Endothelial cell (in vitro differentiated cells): ENCODE results near the gene TMEM181. TPM values are rescaled to one million over a fixed set of nuclear protein-coding genes. Genes with fewer than 3 reads are reported as not detected.

ENCODE experiments used
- DNase-seq: peaks from one replicate; pipeline ENCODE4 v3.0.0; 2021; ENCODE audit warnings: low spot score
- H3K27ac Mint-ChIP-seq: one replicate; pipeline ENCODE4 v1.8.0; 2021; ENCODE audit warnings: mixed read lengths, inconsistent platforms; ENCODE audit not compliant: unreplicated experiment
- H3K27me3 Mint-ChIP-seq: one replicate; pipeline ENCODE4 v1.8.0; 2021; ENCODE audit warnings: mild to moderate bottlenecking, moderate library complexity, mixed read lengths, inconsistent platforms; ENCODE audit not compliant: unreplicated experiment
- H3K36me3 Mint-ChIP-seq: one replicate; pipeline ENCODE4 v1.8.0; 2021; ENCODE audit warnings: mild to moderate bottlenecking, low read depth, mixed read lengths, inconsistent platforms; ENCODE audit not compliant: unreplicated experiment
- H3K4me1 Mint-ChIP-seq: one replicate; pipeline ENCODE4 v1.8.0; 2021; ENCODE audit warnings: mild to moderate bottlenecking, mixed read lengths, inconsistent platforms; ENCODE audit not compliant: unreplicated experiment
- H3K4me3 Mint-ChIP-seq: one replicate; pipeline ENCODE4 v1.8.0; 2021; ENCODE audit warnings: mild to moderate bottlenecking, mixed read lengths, inconsistent platforms; ENCODE audit not compliant: unreplicated experiment
- H3K9me3 Mint-ChIP-seq: one replicate; pipeline ENCODE4 v1.8.0; 2021; ENCODE audit warnings: mixed read lengths, inconsistent platforms; ENCODE audit not compliant: unreplicated experiment
- long read RNA-seq: library from polyadenylated mRNA; unstranded; transcript quantifications from one replicate; pipeline ENCODE4 v2.0.0, GENCODE V29; 2020; ENCODE audit not compliant: unreplicated experiment
- total RNA-seq: library from RNA; stranded (reverse); fragmentation: NEBNext Ultra II Directional; extraction: Animal tissue kit (Norgen Biotek cat#: 25700); gene quantifications from one replicate; pipeline ENCODE4 v1.2.1, GENCODE V29; 2021; ENCODE audit not compliant: unreplicated experiment
- TF ChIP-seq, protein P1 (sequence below): fragments of 200-600 bp; sonication (generic); IDR thresholded peaks from one replicate; pipeline ENCODE4 v1.5.0; 2021; ENCODE audit warnings: antibody characterized with exemption; ENCODE audit not compliant: unreplicated experiment

The TMEM181 gene, protein sequence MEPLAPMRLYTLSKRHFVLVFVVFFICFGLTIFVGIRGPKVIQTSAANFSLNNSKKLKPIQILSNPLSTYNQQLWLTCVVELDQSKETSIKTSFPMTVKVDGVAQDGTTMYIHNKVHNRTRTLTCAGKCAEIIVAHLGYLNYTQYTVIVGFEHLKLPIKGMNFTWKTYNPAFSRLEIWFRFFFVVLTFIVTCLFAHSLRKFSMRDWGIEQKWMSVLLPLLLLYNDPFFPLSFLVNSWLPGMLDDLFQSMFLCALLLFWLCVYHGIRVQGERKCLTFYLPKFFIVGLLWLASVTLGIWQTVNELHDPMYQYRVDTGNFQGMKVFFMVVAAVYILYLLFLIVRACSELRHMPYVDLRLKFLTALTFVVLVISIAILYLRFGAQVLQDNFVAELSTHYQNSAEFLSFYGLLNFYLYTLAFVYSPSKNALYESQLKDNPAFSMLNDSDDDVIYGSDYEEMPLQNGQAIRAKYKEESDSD
- total RNA-seq, result 29.5 TPM
- long read RNA-seq, partial matches to known transcripts, result 0 of 6 reads
- long read RNA-seq, other reads (novel, unspliced or antisense), result 6 of 6 reads

- Mint-ChIP-seq H3K4me3 (peak within 1 kb of the TSS; percentile 95), H3K36me3 (peaks cover 8% of the 10 kb centered on the region), H3K4me1 (peaks cover 49% of the 10 kb centered on the region), H3K27me3 (peaks cover 14% of the 10 kb centered on the region), H3K9me3 (no peaks in the 10 kb centered on the region), H3K27ac (peak within 1 kb of the TSS; percentile 83)
- TF ChIP-seq, protein P1, sequence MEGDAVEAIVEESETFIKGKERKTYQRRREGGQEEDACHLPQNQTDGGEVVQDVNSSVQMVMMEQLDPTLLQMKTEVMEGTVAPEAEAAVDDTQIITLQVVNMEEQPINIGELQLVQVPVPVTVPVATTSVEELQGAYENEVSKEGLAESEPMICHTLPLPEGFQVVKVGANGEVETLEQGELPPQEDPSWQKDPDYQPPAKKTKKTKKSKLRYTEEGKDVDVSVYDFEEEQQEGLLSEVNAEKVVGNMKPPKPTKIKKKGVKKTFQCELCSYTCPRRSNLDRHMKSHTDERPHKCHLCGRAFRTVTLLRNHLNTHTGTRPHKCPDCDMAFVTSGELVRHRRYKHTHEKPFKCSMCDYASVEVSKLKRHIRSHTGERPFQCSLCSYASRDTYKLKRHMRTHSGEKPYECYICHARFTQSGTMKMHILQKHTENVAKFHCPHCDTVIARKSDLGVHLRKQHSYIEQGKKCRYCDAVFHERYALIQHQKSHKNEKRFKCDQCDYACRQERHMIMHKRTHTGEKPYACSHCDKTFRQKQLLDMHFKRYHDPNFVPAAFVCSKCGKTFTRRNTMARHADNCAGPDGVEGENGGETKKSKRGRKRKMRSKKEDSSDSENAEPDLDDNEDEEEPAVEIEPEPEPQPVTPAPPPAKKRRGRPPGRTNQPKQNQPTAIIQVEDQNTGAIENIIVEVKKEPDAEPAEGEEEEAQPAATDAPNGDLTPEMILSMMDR, result no peak
- peak; percentile 86 for DNase-seq
Measured at GRCh38 chr6:158559895-158560835, at the start of gene TMEM181. TMEM181 (plus strand) TSS chr6:158560091; CDS start chr6:158560225, 134 bp downstream.

- H3K4me3 Mint-ChIP-seq, result no peak overlapping the region
- no peak for DNase-seq
- no peaks in the 10 kb centered on the region for H3K9me3 Mint-ChIP-seq
- no peak overlapping the region for H3K27ac Mint-ChIP-seq
- peaks cover 4% of the 10 kb centered on the region for H3K4me1 Mint-ChIP-seq
- H3K27me3 Mint-ChIP-seq, result peaks cover 3% of the 10 kb centered on the region
- peaks cover 13% of the 10 kb centered on the region for H3K36me3 Mint-ChIP-seq
- TF ChIP-seq, protein P1, result no peak
Measured at GRCh38 chr6:158512809-158513208, 47.1 kb upstream of the TMEM181 start.

DNA sequence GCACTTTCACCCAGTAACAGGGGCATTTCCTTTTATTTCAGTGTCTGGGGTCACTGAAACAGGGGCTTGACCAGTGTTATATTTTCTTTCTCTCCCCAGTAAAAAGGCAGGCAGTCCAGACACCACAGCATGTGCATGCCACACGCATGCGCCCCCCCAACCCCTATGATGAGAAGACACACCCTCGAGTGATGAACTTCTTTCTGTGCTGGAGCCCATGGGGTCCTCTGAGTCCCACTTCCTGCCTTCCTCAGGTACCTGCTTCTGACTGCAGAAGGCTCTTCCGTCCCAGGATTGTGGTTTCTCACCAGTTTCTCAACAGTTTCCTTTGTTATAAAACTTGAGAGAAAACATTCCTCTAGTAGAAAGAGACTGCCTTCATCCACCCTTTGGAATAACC, 45.7 kb upstream of the TMEM181 start:
- Mint-ChIP-seq H3K36me3 (peaks cover 13% of the 10 kb centered on the region), H3K4me1 (peaks cover 13% of the 10 kb centered on the region), H3K4me3 (no peak overlapping the region), H3K27ac (no peak overlapping the region), H3K9me3 (no peaks in the 10 kb centered on the region), H3K27me3 (peaks cover 3% of the 10 kb centered on the region)
- TF ChIP-seq, protein P1, result no peak
- DNase-seq, result no peak

DNA sequence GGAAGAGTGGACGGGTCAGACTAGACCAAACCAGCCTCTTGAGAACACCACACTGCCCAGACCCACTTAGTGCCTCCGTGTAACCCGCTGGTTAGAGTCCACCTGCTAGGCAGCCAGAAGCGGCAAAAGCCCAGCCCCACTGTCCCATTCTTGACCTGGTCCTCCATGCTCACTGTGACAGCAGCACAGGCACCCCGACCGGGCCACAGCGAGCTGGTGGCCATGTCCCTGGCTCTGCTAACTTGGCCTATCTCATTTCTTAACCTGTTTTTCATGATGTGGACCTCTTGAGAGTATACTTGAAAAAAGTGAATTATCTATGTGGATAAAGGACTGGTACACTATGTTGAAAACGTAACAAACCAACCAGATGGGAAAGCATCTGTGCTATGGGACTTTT, 44.9 kb upstream of the TMEM181 start:
- H3K9me3 Mint-ChIP-seq, result no peaks in the 10 kb centered on the region
- DNase-seq, result no peak
- peaks cover 13% of the 10 kb centered on the region for H3K36me3 Mint-ChIP-seq
- no peak overlapping the region for H3K27ac Mint-ChIP-seq
- H3K4me1 Mint-ChIP-seq, result peaks cover 13% of the 10 kb centered on the region
- TF ChIP-seq, protein P1, result no peak
- peaks cover 3% of the 10 kb centered on the region for H3K27me3 Mint-ChIP-seq
- no peak overlapping the region for H3K4me3 Mint-ChIP-seq
